GM18519 (cell line): ENCODE measurements around the gene KSR1.

Source experiments
- ATAC-seq: cut with Tn5 transposase; IDR thresholded peaks from one replicate; pipeline ENCODE4 v1.9.1; 2021; ENCODE audit warnings: mild to moderate bottlenecking, moderate library complexity; ENCODE audit not compliant: unreplicated experiment, low FRiP score

Gene KSR1

DNA sequence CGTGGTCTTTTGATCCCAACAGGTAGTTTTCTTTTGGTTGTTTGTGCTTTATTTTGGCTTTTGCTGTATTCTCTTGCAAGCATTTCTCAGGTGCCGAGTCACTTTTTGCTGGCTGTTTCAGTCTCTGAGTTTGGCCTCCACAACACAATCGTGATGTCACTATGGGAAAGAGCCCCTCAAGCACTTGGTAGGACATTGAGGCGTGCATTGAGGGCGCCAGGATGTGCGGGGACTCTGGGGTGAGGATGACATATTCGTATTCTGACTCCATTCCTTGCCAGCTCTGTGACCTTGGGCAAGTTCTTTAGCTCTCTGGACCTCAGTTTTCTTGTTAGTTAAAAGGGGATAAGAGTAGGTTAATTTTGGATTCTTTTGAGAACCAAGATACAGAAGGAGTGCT lies 13.0 kb downstream of the KSR1 start:
- no peak for ATAC-seq

- ATAC-seq: peak; percentile 63
These were observed 15.3 kb downstream of the KSR1 start for GRCh38 chr17:27471321-27472269.

DNA sequence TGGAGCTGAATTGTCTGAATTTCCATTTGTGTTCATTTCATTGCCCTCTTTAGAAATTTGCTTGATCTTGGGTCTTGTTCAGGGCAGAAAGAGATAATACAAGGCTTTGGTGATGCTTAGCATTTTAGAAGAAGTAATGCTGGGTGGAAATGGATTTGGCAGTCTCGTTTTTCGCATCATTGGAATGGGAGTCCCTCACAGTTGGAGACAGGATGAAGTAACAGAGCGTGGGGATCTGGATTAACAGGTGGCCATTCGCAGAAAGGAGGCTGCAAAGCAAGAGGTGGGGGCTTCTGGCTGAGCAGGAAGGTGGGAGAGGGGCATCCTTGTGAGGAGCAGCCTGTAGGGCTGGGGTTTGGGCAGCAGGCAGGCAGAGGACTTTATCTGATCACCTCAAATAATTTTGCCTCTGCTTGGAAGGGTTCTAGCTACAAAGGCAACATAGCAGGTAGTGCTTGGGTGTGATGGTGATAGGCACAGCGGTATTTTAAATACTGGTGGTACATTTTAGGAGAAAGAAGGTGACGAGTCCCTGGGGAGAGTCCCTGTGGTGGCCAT lies 17.0 kb downstream of the KSR1 start:
- ATAC-seq: no peak

DNA sequence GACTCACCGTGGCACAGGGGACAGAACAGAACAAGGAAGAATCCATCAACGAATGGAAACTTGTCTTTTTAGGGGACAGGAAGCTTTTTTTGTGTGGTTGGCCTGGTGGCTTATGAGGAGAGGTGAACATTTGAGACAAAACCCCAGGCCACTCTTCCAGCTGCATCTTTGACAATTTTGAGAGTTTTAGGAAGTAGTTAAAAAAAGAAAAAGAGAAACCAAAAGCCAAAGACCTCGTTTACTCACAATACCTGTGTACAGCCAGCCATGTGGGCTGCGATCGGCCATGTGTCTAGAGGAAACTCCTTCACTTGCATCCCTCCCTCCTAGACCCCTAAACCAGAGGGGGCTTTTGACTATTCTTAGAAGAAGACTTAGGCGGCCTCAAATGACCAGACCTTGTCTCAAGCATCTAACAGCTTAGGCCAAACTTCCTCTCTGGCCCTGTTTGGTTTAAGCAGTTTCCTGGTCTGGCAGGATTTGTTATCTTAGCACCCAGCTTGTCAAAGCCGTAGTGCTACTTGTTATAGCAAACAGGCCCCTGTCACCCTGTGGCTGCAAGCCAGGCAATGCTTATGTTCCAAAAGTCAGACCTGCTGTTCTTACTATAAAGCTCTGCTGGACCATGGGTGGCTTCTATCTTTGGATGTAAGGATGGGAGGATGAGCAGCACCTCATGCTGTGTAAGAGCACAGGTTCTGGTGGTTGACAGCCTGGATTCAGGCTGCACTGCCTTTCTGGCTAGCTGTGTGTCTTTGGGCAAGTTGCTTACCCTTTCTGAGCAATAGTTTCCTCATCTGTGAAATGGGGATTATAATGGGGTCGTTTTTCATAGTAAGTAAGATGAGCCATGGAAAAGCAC lies 17.7 kb downstream of the KSR1 start:
- no peak for ATAC-seq

DNA sequence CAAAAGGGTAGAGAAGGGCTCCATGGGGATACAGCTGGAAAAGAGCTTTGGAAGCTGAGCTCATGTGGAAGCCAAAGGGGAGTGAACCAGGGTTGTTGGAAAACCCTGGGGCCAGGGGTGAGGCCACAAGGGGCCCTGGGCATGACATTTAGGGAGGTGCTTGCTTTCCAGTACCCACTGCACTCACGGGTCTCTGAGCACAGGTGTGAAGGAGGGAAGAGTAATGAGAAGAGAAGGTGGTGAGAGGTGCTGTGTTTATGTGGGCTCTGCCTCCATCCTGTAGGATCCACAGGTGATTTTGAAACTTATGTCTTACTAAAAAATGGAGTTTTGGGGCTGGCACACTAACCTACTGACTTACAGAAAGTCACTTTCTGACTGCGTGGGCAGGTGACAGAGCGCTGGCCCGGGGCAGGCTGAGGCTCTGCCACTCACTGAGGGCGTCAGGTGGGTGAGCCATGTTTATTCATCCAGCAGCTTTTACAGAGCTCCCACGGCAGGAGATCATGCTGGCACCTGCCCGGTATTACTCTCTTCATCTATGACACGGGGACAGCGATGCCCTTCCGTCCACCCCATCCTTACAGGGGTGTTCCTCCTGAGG lies 18.9 kb downstream of the KSR1 start:
- ATAC-seq: no peak

DNA sequence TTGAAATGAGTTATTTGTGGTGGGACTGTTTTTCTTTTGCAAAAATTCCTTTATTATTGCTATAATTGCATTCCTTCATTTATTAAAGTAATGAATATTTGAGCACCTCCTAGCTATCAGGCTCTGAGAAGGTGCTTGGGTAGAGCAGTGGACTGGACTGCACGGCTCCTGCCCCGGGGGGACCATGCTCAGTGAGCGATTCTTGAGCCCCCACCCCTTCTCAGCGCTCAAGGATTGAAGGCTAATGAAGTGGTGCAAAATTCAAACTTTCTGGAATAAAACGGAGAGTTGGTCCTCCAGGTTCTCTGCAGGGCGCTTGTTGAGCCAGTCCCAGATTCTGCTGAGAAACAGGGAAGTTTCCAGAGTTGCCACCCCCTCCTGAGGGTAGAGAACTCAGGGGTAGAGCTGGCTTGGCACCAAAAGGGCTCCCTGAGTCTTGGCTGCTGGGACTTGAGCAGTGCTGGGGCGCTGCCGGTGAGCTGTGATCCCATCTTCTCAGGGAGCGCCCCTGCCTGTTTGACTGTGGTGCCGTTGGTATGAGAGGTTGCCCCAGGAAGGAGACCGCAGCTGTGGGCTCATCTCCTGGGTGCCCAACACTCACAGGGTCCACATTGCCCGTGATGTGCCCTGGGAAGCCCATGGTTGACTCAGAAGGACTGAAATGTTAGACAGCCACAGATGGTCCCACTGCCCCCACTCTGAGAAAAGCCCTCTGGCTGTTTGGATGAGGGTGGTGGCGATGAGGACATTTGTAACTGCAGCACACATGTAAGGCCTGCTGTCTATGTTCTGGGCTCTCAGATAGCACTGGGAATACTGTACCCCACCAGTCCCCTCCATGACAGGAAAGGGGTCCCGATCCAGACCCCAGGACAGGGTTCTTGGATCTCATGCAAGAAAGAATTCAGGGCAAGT lies 20.0 kb downstream of the KSR1 start:
- no peak for ATAC-seq

- no peak for ATAC-seq
These were observed 21.0 kb downstream of the KSR1 start for GRCh38 chr17:27477050-27477888.

GRCh38 chr17:27477971-27478684 lies 21.9 kb downstream of the KSR1 start:
- no peak for ATAC-seq

DNA sequence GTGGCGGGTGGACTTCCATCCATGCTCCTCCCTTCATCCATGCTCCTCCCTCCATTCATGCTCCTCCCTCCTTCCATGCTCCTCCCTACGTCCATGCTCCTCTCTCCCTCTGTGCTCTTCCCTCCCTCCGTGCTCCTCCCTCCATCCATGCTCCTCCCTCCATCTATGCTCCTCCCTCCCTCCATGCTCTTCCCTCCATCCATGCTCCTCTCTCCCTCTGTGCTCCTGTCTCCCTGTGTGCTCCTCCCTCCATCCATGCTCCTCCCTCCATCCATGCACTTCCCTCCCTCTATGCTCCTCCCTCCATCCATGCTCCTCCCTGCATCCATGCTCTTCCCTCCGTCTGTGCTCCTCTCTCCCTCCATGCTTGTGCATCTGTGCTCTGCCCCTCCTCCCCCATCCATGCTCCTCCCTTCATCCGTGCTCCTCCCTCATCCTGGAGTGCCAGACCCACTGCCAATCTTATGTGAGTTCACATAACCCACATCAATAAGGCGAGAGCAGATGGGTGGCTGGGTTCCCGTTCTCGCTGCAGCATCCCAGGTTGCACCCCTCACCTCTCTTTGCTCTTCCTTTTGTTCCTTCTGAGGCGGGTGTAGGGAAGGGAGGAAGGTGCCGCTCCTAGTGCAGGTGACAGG lies 22.8 kb downstream of the KSR1 start:
- ATAC-seq: no peak

- no peak for ATAC-seq
These were observed 23.6 kb downstream of the KSR1 start for GRCh38 chr17:27479838-27480237.

DNA sequence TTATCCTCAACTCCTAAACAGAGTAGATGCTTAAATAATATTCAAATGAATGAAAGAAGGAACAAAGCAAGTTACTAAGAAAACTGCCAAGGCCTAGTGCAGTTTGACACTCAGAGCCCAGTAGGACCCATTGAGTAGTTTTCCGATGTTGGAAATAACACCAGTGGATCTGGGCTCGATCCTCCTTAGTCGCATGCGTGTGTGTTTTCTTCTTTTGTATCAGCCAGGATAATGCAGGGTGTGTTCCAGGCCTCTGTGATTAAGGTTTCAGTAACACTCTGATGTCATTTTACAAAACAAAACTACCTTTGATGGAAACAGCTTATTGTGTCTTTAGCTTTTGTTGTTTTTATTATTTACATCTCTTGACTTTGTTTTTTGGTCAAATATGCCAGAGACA lies 24.5 kb downstream of the KSR1 start:
- no peak for ATAC-seq

- ATAC-seq: no peak
These were observed 25.1 kb downstream of the KSR1 start for GRCh38 chr17:27481327-27481726.

DNA sequence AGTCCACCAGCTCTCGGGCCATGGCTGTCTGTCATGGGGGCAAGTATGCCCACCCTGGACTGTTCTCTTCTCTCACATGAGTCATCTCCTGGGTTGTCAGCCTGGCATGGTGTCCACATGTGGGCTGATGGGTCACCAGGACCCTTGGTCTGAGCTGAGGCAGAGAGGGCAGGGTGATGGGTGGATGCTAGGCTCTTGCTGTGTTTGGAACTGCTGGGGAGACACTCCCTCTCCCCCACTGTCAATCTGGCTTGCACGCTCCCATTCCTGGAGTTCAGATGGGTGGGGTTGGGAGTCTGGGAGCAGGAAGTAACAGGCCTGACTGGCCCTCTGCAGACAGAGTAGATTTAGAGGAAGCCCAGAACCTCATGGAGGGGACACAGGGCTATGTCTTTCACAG lies 28.9 kb downstream of the KSR1 start:
- ATAC-seq: no peak

DNA sequence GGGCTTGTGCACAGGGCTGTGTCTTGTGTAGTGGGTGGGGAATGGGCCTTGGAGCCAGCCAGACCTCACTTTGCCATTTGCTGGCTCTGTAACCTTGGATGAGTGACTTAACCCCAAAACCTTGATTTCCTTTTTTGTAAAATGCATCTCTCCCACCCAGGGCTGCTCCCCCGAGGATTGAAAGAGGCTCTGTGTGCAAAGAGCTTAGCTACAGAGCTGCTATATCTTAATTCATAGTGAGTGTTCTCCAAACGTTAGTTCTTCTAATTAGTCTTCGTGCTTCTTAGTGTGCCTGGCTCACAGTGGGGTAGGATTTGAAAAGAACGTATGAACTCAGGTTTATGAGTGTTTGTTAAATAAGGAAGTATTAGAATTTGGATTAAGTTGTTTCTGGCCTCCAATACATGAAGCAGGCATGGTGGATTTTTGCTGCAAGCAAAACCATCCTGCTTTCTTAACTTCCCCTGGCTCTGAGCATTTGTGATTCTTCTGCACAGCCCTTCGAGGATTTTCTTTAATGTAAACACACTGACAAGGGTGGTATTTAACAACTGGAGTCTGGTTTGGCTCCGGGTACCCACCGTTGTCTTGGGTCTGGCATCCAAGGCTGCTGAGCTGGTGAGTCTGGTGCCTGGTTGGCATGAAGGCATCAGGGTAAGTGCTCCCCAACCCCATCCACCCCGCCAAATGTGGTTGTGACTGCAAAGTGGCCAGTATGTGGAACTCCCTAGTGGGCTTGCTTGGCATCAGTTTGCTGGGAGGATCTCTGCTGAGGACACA lies 29.7 kb downstream of the KSR1 start:
- no peak for ATAC-seq

DNA sequence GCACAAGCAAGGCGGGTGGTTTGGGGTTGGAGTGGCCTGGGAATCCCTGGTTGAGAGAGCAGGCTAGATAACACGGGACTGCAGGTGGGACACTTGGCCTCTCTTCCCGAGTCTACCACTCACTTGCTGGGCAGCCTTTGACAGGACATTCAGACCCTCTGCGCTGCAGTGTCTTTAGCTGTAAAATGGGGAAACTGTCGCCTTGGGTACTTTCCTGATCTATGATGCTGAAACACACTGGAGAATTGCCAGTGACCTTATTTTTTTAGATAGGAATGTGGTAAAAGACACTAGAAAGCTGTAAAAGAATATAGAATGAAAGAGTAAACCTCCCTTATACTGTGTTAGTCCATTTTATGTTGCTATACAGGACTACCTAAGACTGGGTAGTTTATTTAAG lies 30.5 kb downstream of the KSR1 start:
- no peak for ATAC-seq

GRCh38 chr17:27488231-27488630 lies 32.0 kb downstream of the KSR1 start:
- ATAC-seq: no peak
